Aorta (tissue), 5 donors: Measurements from ENCODE around the gene SP110. TPM values are rescaled to one million over a fixed set of nuclear protein-coding genes. Genes with fewer than 3 reads are reported as not detected.

Experiments used
- ATAC-seq: fragments of 200-7000 bp; cut with Tn5 transposase; one replicate; pipeline ENCODE4 v1.9.1; 2022; ENCODE audit warnings: moderate library complexity; ENCODE audit not compliant: low FRiP score
- DNase-seq, 2 donors: peaks; one replicate each; pipeline ENCODE4 v3.0.0-alpha.2; 2020
- H3K27ac ChIP-seq, 2 donors: one replicate each; pipeline ENCODE4 v1.5.1; 2013; ENCODE audit warnings: low read length in 2 of 2, mild to moderate bottlenecking in 2 of 2, moderate library complexity in 2 of 2, control low read depth in 1 of 2, inconsistent platforms in 1 of 2, low read depth in 1 of 2
- H3K27me3 ChIP-seq, 2 donors: one replicate each; pipeline ENCODE4 v1.6.1; 2013; ENCODE audit warnings: control low read depth in 1 of 2, low read length in 1 of 2, mild to moderate bottlenecking in 1 of 2, moderate library complexity in 1 of 2; ENCODE audit not compliant: insufficient read depth in 2 of 2, control insufficient read depth in 1 of 2
- H3K36me3 ChIP-seq, 2 donors: one replicate each; pipeline ENCODE4 v1.6.1; 2013; ENCODE audit warnings: control low read depth in 1 of 2, low read length in 1 of 2, mild to moderate bottlenecking in 1 of 2; ENCODE audit not compliant: insufficient read depth in 2 of 2, control insufficient read depth in 1 of 2
- H3K4me1 ChIP-seq, 2 donors: one replicate each; pipeline ENCODE4 v1.6.1; 2013; ENCODE audit warnings: low read length in 2 of 2, control low read depth in 1 of 2, mild to moderate bottlenecking in 1 of 2, moderate library complexity in 1 of 2; ENCODE audit not compliant: insufficient read depth in 2 of 2, control insufficient read depth in 1 of 2
- H3K4me3 ChIP-seq, 2 donors: one replicate each; pipeline ENCODE4 v1.5.1; 2013; ENCODE audit warnings: low read length in 2 of 2, control low read depth in 1 of 2, mild to moderate bottlenecking in 1 of 2
- H3K9me3 ChIP-seq: one replicate; pipeline ENCODE4 v1.6.1; 2013; ENCODE audit warnings: mild to moderate bottlenecking, low read length; ENCODE audit not compliant: control insufficient read depth
- WGBS, 2 donors: extraction: QIAGEN DNeasy Blood & Tissue Kit; methylation state at CpG; one replicate each; pipeline ENCODE4 v1.1.7; 2013; 5-methylcytosine and 5-hydroxymethylcytosine counted together
- intact Hi-C, 2 donors: fragments of 100-400 bp; cut with DNase I; formaldehyde crosslinking; loops; one replicate each; pipeline versions ENCODE4 v1.14.2 to v1.15.0; 2022
- polyA plus RNA-seq, 2 donors: library from polyadenylated mRNA; stranded (reverse); fragments of 200-250 nt; gene quantifications; one replicate each; pipeline ENCODE4 v1.2.3, GENCODE V29; 2013
- total RNA-seq, 2 donors: library from RNA; stranded (reverse); fragmentation: NEBNext Ultra II Directional; extraction: Animal tissue kit (Norgen Biotek cat#: 25700); gene quantifications; one replicate each; pipeline ENCODE4 v1.2.1, GENCODE V29; 2021
- donor health status: healthy with polysubstance abuse.
- donor health status: Bipolar disorder and iron deficiency.
- donor health status: DM: no; HTN: no; CAD: no.
- donor health status: DM: no; HTN: no; CAD: no.
- donor health status: DM: yes; HTN: yes; CAD: no.

Gene SP110
- total and polyA plus RNA-seq, 4 donors: 10.5 to 46.1 (median 20.7) TPM

- H3K27me3 ChIP-seq: no peaks in the 10 kb centered on the region
- peaks cover 5% of the 10 kb centered on the region for H3K9me3 ChIP-seq
- DNase-seq (no peak), ATAC-seq (no peak)
- 93 to 94% methylated on average over 10 of the region's 10 CpGs for WGBS, 2 donors
- H3K27ac ChIP-seq: no peak overlapping the region
- peaks cover 14 to 17% of the 10 kb centered on the region in 2 donors for H3K36me3 ChIP-seq
- intact Hi-C loops: no loop called here
- H3K4me1 ChIP-seq: no peaks in the 10 kb centered on the region
- no peak overlapping the region for H3K4me3 ChIP-seq
Measured at GRCh38 chr2:230202430-230203109, 17.2 kb downstream of the SP110 start.

GRCh38 chr2:230184727-230185578, 34.8 kb downstream of the SP110 start:
- Histone ChIP-seq H3K36me3 (peaks cover under 1 to 5% of the 10 kb centered on the region in 2 donors), H3K4me3 (no peak overlapping the region), H3K27ac (no peak overlapping the region), H3K9me3 (no peaks in the 10 kb centered on the region), H3K27me3 (no peaks in the 10 kb centered on the region), H3K4me1 (no peaks in the 10 kb centered on the region)
- WGBS, 2 donors: 61 to 65% methylated on average over 10 of the region's 10 CpGs
- intact Hi-C loops: no loop called here
- no peak for ATAC-seq
- DNase-seq: no peak

- no peaks in the 10 kb centered on the region for H3K4me1 ChIP-seq
- H3K4me3 ChIP-seq: no peak overlapping the region
- ATAC-seq (no peak), DNase-seq (no peak)
- intact Hi-C loops: no loop called here
- no peaks in the 10 kb centered on the region for H3K27me3 ChIP-seq
- no peaks in the 10 kb centered on the region for H3K9me3 ChIP-seq
- H3K36me3 ChIP-seq: peaks cover 7 to 8% of the 10 kb centered on the region in 2 donors
- WGBS, 2 donors: 79 to 96% methylated on average over 2 of the region's 2 CpGs
- no peak overlapping the region for H3K27ac ChIP-seq
Measured at GRCh38 chr2:230181195-230181594, 38.6 kb downstream of the SP110 start.

- no peak for ATAC-seq
- intact Hi-C loops: no loop called here
- peaks cover 7 to 8% of the 10 kb centered on the region in 2 donors for H3K36me3 ChIP-seq
Measured at GRCh38 chr2:230179907-230180306, 39.9 kb downstream of the SP110 start.

GRCh38 chr2:230178546-230179485, 41.0 kb downstream of the SP110 start:
- ATAC-seq: no peak
- WGBS, 2 donors: 82 to 84% methylated on average over 7 of the region's 7 CpGs
- H3K36me3 ChIP-seq: peaks cover 8 to 11% of the 10 kb centered on the region in 2 donors
- no peaks in the 10 kb centered on the region for H3K27me3 ChIP-seq
- intact Hi-C loops: no loop called here
- DNase-seq: no peak
- no peak overlapping the region for H3K27ac ChIP-seq
- H3K4me1 ChIP-seq: no peaks in the 10 kb centered on the region
- no peak overlapping the region for H3K4me3 ChIP-seq
- H3K9me3 ChIP-seq: no peaks in the 10 kb centered on the region

More at GRCh38 chr2:230179907-230180306, 39.9 kb downstream of the SP110 start:
- DNase-seq: no peak
- no peaks in the 10 kb centered on the region for H3K27me3 ChIP-seq
- H3K9me3 ChIP-seq: no peaks in the 10 kb centered on the region
- H3K27ac ChIP-seq: no peak overlapping the region
- H3K4me3 ChIP-seq: no peak overlapping the region
- 85 to 88% methylated on average over 7 of the region's 7 CpGs for WGBS, 2 donors
- H3K4me1 ChIP-seq: no peaks in the 10 kb centered on the region

GRCh38 chr2:230176996-230177395, 42.8 kb downstream of the SP110 start:
- Histone ChIP-seq H3K27me3 (no peaks in the 10 kb centered on the region), H3K36me3 (peaks cover 6 to 14% of the 10 kb centered on the region in 2 donors), H3K9me3 (no peaks in the 10 kb centered on the region), H3K4me3 (no peak overlapping the region), H3K4me1 (no peaks in the 10 kb centered on the region), H3K27ac (no peak overlapping the region)
- DNase-seq (no peak), ATAC-seq (no peak)
- intact Hi-C loops: no loop called here
- 76 to 80% methylated on average over 3 of the region's 3 CpGs for WGBS, 2 donors

GRCh38 chr2:230174466-230174865, 45.3 kb downstream of the SP110 start:
- intact Hi-C loops: no loop called here
- peaks cover 3 to 10% of the 10 kb centered on the region in 2 donors for H3K36me3 ChIP-seq
- DNase-seq (no peak), ATAC-seq (no peak)
- H3K4me3 ChIP-seq: no peak overlapping the region
- H3K27ac ChIP-seq: no peak overlapping the region
- H3K27me3 ChIP-seq: no peaks in the 10 kb centered on the region
- WGBS, 2 donors: 96 to 98% methylated on average over 7 of the region's 7 CpGs
- no peaks in the 10 kb centered on the region for H3K4me1 ChIP-seq
- H3K9me3 ChIP-seq: no peaks in the 10 kb centered on the region

- no peaks in the 10 kb centered on the region for H3K4me1 ChIP-seq
- H3K27me3 ChIP-seq: no peaks in the 10 kb centered on the region
- H3K27ac ChIP-seq: no peak overlapping the region
- no peak for DNase-seq
- H3K9me3 ChIP-seq: no peaks in the 10 kb centered on the region
- 93% methylated on average over 11 of the region's 11 CpGs for WGBS, 2 donors
- intact Hi-C loops: no loop called here
- peaks cover 2 to 10% of the 10 kb centered on the region in 2 donors for H3K36me3 ChIP-seq
- ATAC-seq: no peak
- no peak overlapping the region for H3K4me3 ChIP-seq
Measured at GRCh38 chr2:230172852-230173251, 46.9 kb downstream of the SP110 start.
